Suprapubic skin (tissue), 4 donors: ENCODE results near the gene HIRIP3. TPM values are rescaled to one million over a fixed set of nuclear protein-coding genes. Genes with fewer than 3 reads are reported as not detected.
"Not testable (repeated sequence)": the region's sequence is repeated elsewhere in the genome, so short reads cannot be mapped to it uniquely, and the experiment has no call there.

Source experiments
- DNase-seq, 2 donors: peaks; one replicate each; pipeline ENCODE4 v3.0.0-alpha.2; 2019; ENCODE audit warnings: low spot score in 2 of 2
- H3K27ac ChIP-seq: fragments of 200-600 bp; sonication (generic); one replicate; pipeline ENCODE4 v1.5.1; 2019
- H3K27me3 ChIP-seq: fragments of 200-600 bp; sonication (generic); one replicate; pipeline ENCODE4 v1.5.1; 2019
- H3K36me3 ChIP-seq: fragments of 200-600 bp; sonication (generic); one replicate; pipeline ENCODE4 v1.5.1; 2019
- H3K4me1 ChIP-seq: fragments of 200-600 bp; sonication (generic); one replicate; pipeline ENCODE4 v1.5.1; 2019
- H3K4me3 ChIP-seq: fragments of 200-600 bp; sonication (generic); one replicate; pipeline ENCODE4 v1.5.1; 2019; ENCODE audit warnings: mild to moderate bottlenecking
- H3K9me3 ChIP-seq: fragments of 200-600 bp; sonication (generic); one replicate; pipeline ENCODE4 v1.5.1; 2019
- EP300 ChIP-seq: sonication (generic); formaldehyde crosslinking; IDR thresholded peaks from one replicate; pipeline ENCODE4 v1.6.1; 2017; ENCODE audit warnings: antibody characterized with exemption
- POLR2A ChIP-seq, 2 donors: fragments of 450-650 bp; IDR thresholded peaks; one replicate each; pipeline ENCODE4 v1.6.1; 2017; ENCODE audit warnings: antibody characterized with exemption in 2 of 2, mild to moderate bottlenecking in 2 of 2, moderate library complexity in 2 of 2
- POLR2AphosphoS5 ChIP-seq, 3 donors: sonication (generic); formaldehyde crosslinking; IDR thresholded peaks; one replicate each; pipeline ENCODE4 v1.6.1; 2017; ENCODE audit warnings: antibody characterized with exemption in 3 of 3
- WGBS: methylation state at CpG from one replicate; pipeline ENCODE4 v1.1.5; 2018; 5-methylcytosine and 5-hydroxymethylcytosine counted together
- total RNA-seq, 4 donors: library from RNA; depleted of rRNA; stranded (reverse); fragments of >200 nt; gene quantifications; one replicate each; pipeline ENCODE4 v1.1.0, GENCODE V29; 2016
- TF ChIP-seq, protein P1 (sequence below), 2 donors: fragments of 200-600 bp in 1 of 2; fragments of 450-650 bp in 1 of 2; sonication (generic) in 1 of 2; IDR thresholded peaks; one replicate each; pipeline ENCODE4 v1.5.1; 2016 to 2019; ENCODE audit warnings: antibody characterized with exemption in 2 of 2, mild to moderate bottlenecking in 1 of 2, moderate library complexity in 1 of 2

The HIRIP3 gene, protein sequence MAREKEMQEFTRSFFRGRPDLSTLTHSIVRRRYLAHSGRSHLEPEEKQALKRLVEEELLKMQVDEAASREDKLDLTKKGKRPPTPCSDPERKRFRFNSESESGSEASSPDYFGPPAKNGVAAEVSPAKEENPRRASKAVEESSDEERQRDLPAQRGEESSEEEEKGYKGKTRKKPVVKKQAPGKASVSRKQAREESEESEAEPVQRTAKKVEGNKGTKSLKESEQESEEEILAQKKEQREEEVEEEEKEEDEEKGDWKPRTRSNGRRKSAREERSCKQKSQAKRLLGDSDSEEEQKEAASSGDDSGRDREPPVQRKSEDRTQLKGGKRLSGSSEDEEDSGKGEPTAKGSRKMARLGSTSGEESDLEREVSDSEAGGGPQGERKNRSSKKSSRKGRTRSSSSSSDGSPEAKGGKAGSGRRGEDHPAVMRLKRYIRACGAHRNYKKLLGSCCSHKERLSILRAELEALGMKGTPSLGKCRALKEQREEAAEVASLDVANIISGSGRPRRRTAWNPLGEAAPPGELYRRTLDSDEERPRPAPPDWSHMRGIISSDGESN
- total RNA-seq: 10 to 100 TPM; 14.6 to 29.3 (median 21.7) TPM

DNA sequence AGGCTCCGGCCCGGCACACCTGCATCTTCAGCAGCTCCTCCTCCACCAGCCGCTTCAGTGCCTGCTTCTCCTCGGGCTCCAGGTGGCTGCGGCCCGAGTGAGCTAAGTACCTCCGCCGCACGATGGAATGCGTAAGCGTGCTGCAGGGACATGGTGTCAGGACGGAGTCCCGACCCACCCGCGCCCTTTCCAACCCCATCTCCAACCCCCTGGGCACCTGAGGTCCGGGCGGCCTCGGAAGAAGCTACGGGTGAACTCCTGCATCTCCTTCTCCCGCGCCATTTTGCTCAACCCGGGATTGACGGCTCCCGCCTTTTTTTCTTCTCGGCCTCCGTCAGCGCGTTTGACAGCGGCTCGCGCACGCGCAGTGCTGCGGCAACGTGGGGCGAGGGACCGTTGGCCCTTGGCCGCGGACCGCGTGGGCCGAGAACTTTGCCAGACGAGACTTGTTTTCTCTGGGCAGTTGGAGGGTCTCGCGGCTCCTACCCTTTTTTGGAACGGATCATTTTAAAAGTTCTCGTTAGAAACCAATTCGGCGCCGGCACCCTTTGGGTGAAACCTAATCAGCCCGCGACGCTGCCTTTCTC, at the start of gene HIRIP3:
HIRIP3 (minus strand) TSS at position 294 of the 587 bp plus-strand sequence; CDS start at position 282, 12 bp downstream.
- Histone ChIP-seq H3K4me3 (peak within 1 kb of the TSS; percentile 80), H3K27ac (peak within 1 kb of the TSS; percentile 96), H3K27me3 (no peaks in the 10 kb centered on the region), H3K9me3 (no peaks in the 10 kb centered on the region), H3K4me1 (peaks cover 29% of the 10 kb centered on the region), H3K36me3 (peaks cover 52% of the 10 kb centered on the region)
- peak; percentile 92 for DNase-seq
- peak in 1 of 3 donors; percentile 65 for TF ChIP-seq POLR2AphosphoS5 (IDR thresholded peaks at IDR 0.05)
- TF ChIP-seq EP300: no peak
- under 1% methylated on average over 52 of the region's 53 CpGs for WGBS

- Histone ChIP-seq H3K36me3 (no peaks in the 10 kb centered on the region), H3K4me3 (no peak overlapping the region), H3K27me3 (no peaks in the 10 kb centered on the region), H3K9me3 (no peaks in the 10 kb centered on the region), H3K4me1 (peaks cover 3% of the 10 kb centered on the region), H3K27ac (no peak overlapping the region)
- WGBS: 23% methylated on average over 5 of the region's 5 CpGs
- no peak for TF ChIP-seq EP300
- TF ChIP-seq, protein P1, sequence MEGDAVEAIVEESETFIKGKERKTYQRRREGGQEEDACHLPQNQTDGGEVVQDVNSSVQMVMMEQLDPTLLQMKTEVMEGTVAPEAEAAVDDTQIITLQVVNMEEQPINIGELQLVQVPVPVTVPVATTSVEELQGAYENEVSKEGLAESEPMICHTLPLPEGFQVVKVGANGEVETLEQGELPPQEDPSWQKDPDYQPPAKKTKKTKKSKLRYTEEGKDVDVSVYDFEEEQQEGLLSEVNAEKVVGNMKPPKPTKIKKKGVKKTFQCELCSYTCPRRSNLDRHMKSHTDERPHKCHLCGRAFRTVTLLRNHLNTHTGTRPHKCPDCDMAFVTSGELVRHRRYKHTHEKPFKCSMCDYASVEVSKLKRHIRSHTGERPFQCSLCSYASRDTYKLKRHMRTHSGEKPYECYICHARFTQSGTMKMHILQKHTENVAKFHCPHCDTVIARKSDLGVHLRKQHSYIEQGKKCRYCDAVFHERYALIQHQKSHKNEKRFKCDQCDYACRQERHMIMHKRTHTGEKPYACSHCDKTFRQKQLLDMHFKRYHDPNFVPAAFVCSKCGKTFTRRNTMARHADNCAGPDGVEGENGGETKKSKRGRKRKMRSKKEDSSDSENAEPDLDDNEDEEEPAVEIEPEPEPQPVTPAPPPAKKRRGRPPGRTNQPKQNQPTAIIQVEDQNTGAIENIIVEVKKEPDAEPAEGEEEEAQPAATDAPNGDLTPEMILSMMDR (IDR thresholded peaks at IDR 0.05): peak in 1 of 2 donors; percentile 25
- no peak for DNase-seq
Measured at GRCh38 chr16:30041841-30042240, 46.4 kb upstream of the HIRIP3 start.

- 87% methylated on average over 5 of the region's 5 CpGs for WGBS
Measured at GRCh38 chr16:30040690-30041089, 45.3 kb upstream of the HIRIP3 start.

GRCh38 chr16:30040221-30040620, 44.8 kb upstream of the HIRIP3 start:
- 81% methylated on average over 5 of the region's 5 CpGs for WGBS
- no peak for DNase-seq
- peaks cover 3% of the 10 kb centered on the region for H3K27me3 ChIP-seq
- H3K4me3 ChIP-seq: no peak overlapping the region
- TF ChIP-seq EP300 (no peak), POLR2AphosphoS5 (IDR thresholded peaks at IDR 0.05) (no peak), POLR2A (IDR thresholded peaks at IDR 0.05) (no peak)
- TF ChIP-seq, protein P1 (IDR thresholded peaks at IDR 0.05): no peak
- no peaks in the 10 kb centered on the region for H3K36me3 ChIP-seq
- peaks cover 3% of the 10 kb centered on the region for H3K4me1 ChIP-seq
- no peak overlapping the region for H3K27ac ChIP-seq
- no peaks in the 10 kb centered on the region for H3K9me3 ChIP-seq

More at GRCh38 chr16:30040690-30041089, 45.3 kb upstream of the HIRIP3 start:
- not testable (repeated sequence) for H3K4me3 ChIP-seq, H3K9me3 ChIP-seq, H3K36me3 ChIP-seq, H3K27me3 ChIP-seq, DNase-seq, H3K27ac ChIP-seq, H3K4me1 ChIP-seq

DNA sequence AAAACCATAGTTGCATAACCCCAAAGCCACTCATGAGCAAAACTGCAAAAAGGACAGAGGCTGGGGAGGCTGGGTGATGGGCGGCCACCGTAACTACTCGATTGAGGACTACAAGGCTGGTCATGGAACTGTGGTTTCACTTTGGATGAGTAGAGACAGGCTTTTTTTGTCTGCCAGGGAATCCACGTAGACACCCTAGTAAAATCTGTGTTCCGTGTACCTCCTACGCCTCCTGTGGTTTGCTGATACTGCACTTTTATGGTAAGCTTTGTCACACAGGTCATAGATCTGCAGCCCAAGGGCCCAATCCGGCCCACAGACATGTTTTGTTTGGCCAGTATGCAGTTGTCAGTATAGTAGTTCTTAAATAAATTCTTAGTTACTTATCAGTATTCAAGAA, 37.9 kb upstream of the HIRIP3 start:
- DNase-seq: no peak
- H3K27me3 ChIP-seq: peaks cover 68% of the 10 kb centered on the region
- whole genome bisulfite sequencing: 77% methylated on average over 7 of the region's 7 CpGs
- TF ChIP-seq EP300: no peak
- no peak for TF ChIP-seq POLR2AphosphoS5 (IDR thresholded peaks at IDR 0.05)
- TF ChIP-seq, protein P1 (IDR thresholded peaks at IDR 0.05): no peak
- TF ChIP-seq POLR2A (IDR thresholded peaks at IDR 0.05): no peak
- no peaks in the 10 kb centered on the region for H3K9me3 ChIP-seq
- no peak overlapping the region for H3K27ac ChIP-seq
- H3K4me1 ChIP-seq: peaks cover 8% of the 10 kb centered on the region
- no peaks in the 10 kb centered on the region for H3K36me3 ChIP-seq
- H3K4me3 ChIP-seq: no peak overlapping the region
